HepG2 (cell line): ENCODE data around the gene ARHGEF37. TPM values are rescaled to one million over a fixed set of nuclear protein-coding genes. Genes with fewer than 3 reads are reported as not detected.

Source experiments
- ATAC-seq: fragments of 200-7000 bp; cut with Tn5 transposase; 3 replicates; pipeline ENCODE4 v1.9.1; 2020; ENCODE audit warnings: mild to moderate bottlenecking, moderate library complexity
- BruUV-seq: library from RNA; stranded (reverse); fragments of 400-500 nt; replicated peaks from 2 replicates; lab custom pipeline; 2021; lab: Mats Ljungman, UMichigan
- CTCF ChIA-PET: fragments of 300-600 bp; formaldehyde crosslinking; extraction: SDS; loops from one replicate; lab custom pipeline; 2021; ENCODE audit warnings: low total read pairs, inconsistent platforms, low intra/inter-chr PET ratio; lab: Yijun Ruan, JAX
- POLR2A ChIA-PET: fragments of 350-600 bp; sonication (Branson Sonifier 250); formaldehyde crosslinking; loops from one replicate; lab custom pipeline; 2020; ENCODE audit warnings: antibody characterized with exemption, inconsistent platforms; lab: Yijun Ruan, JAX
- DNase-seq: peaks from one replicate; pipeline ENCODE4 v3.0.0-alpha.2; 2015; ENCODE audit warnings: low spot score
- FAIRE-seq: peaks from 3 replicates; lab custom pipeline; 2011; peaks lifted over from hg19 to GRCh38; lab: Jason Lieb, UNC
- H2AFZ ChIP-seq: one replicate; pipeline ENCODE4 v1.6.1; 2011; ENCODE audit warnings: low read length, inconsistent platforms
- H3K27ac ChIP-seq: fragments of 300-600 bp; 3 replicates; pipeline ENCODE4 v1.8.0; 2011; ENCODE audit warnings: mixed run types, mild to moderate bottlenecking, mixed read lengths, low read length, inconsistent platforms; ENCODE audit not compliant: insufficient read depth; ENCODE audit errors: extremely low read length
- H3K27me3 ChIP-seq, 2 experiments: fragments of 200-600 bp in 1 of 2; 2 replicates in 1 of 2; 3 replicates in 1 of 2; pipeline versions ENCODE4 v1.6.0 to v1.8.0; 2011; ENCODE audit warnings: low read length in 2 of 2, mild to moderate bottlenecking in 2 of 2, moderate library complexity in 2 of 2, inconsistent platforms in 1 of 2; ENCODE audit not compliant: insufficient read depth in 2 of 2, control insufficient read depth in 1 of 2
- H3K36me3 ChIP-seq, 2 experiments: fragments of 200-600 bp in 1 of 2; replicated peaks in 1 of 2; 2 replicates in 1 of 2; 3 replicates in 1 of 2; pipeline versions ENCODE4 v1.5.1 to v1.8.0; 2011; ENCODE audit warnings: low read length in 2 of 2, inconsistent platforms in 1 of 2; ENCODE audit not compliant: insufficient read depth in 2 of 2, control insufficient read depth in 1 of 2
- H3K4me1 ChIP-seq: 2 replicates; pipeline ENCODE4 v1.5.1; 2012; ENCODE audit warnings: low read length, inconsistent platforms; ENCODE audit not compliant: insufficient read depth
- H3K4me2 ChIP-seq: 2 replicates; pipeline ENCODE4 v1.6.0; 2011; ENCODE audit warnings: low read depth, low read length, inconsistent platforms
- H3K4me3 ChIP-seq, 3 experiments: fragments of 200-600 bp in 1 of 3; sonication (generic), shearing (Covaris generic) in 1 of 3; replicated peaks in 1 of 3; 2 replicates each; pipeline ENCODE4 v1.5.1; 2011 to 2016; ENCODE audit warnings: low read length in 3 of 3, inconsistent platforms in 2 of 3, low read depth in 2 of 3, mild to moderate bottlenecking in 2 of 3, control low read depth in 1 of 3, mixed read lengths in 1 of 3; ENCODE audit not compliant: insufficient read depth in 1 of 3
- H3K79me2 ChIP-seq: one replicate; pipeline ENCODE4 v1.6.1; 2011; ENCODE audit warnings: low read length, inconsistent platforms; ENCODE audit not compliant: insufficient read depth
- H3K9ac ChIP-seq: 2 replicates; pipeline ENCODE4 v1.6.0; 2011; ENCODE audit warnings: mild to moderate bottlenecking, low read depth, low read length, inconsistent platforms; ENCODE audit not compliant: insufficient read depth
- H3K9me3 ChIP-seq: 2 replicates; pipeline ENCODE4 v1.5.1; 2012; ENCODE audit warnings: mild to moderate bottlenecking, low read length
- H4K20me1 ChIP-seq: 2 replicates; pipeline ENCODE4 v1.6.0; 2011; ENCODE audit warnings: inconsistent platforms, mild to moderate bottlenecking, low read length, moderate library complexity; ENCODE audit not compliant: insufficient read depth
- ARNT ChIP-seq: fragments of 450-650 bp; IDR thresholded peaks from 2 replicates; pipeline ENCODE4 v1.6.1; 2017
- ATM ChIP-seq: fragments of 450-650 bp; IDR thresholded peaks from 2 replicates; pipeline ENCODE4 v1.7.1; 2017; ENCODE audit warnings: mild to moderate bottlenecking, borderline replicate concordance
- DNMT1 ChIP-seq: sonication (generic); formaldehyde crosslinking; IDR thresholded peaks from 2 replicates; pipeline ENCODE4 v1.5.1; 2020; ENCODE audit warnings: mild to moderate bottlenecking, missing genetic modification reagents
- ELF1 ChIP-seq: sonication (generic); formaldehyde crosslinking; IDR thresholded peaks from 2 replicates; pipeline ENCODE4 v1.4.0; 2020; ENCODE audit warnings: missing genetic modification reagents
- MTA1 ChIP-seq: sonication (generic); formaldehyde crosslinking; IDR thresholded peaks from 2 replicates; pipeline ENCODE4 v1.4.0; 2020; ENCODE audit warnings: missing genetic modification reagents, mild to moderate bottlenecking, borderline replicate concordance
- NR2F1 ChIP-seq, 2 experiments: fragments of 450-650 bp in 1 of 2; formaldehyde crosslinking in 1 of 2; IDR thresholded peaks; 2 replicates each; pipeline versions ENCODE4 v1.5.0 to v1.6.1; 2016 to 2020; ENCODE audit warnings: mild to moderate bottlenecking in 1 of 2, missing compliant biosample characterization in 1 of 2, missing genetic modification reagents in 1 of 2, moderate library complexity in 1 of 2
- STAT5B ChIP-seq: sonication (generic); formaldehyde crosslinking; IDR thresholded peaks from 2 replicates; pipeline ENCODE4 v1.4.0; 2020; ENCODE audit warnings: missing genetic modification reagents
- TCF12 ChIP-seq, 2 experiments: fragments of 450-650 bp in 1 of 2; sonication (generic) in 1 of 2; formaldehyde crosslinking in 1 of 2; IDR thresholded peaks; 2 replicates each; pipeline versions ENCODE4 v1.6.1 to v1.8.0; 2017 to 2022; ENCODE audit warnings: antibody characterized with exemption in 1 of 2, mild to moderate bottlenecking in 1 of 2, missing genetic modification reagents in 1 of 2, moderate library complexity in 1 of 2
- ZEB1 ChIP-seq: IDR thresholded peaks from 2 replicates; pipeline ENCODE4 v1.6.1; 2012; ENCODE audit warnings: mild to moderate bottlenecking, low read depth, inconsistent platforms; ENCODE audit not compliant: insufficient replicate concordance
- ZFP36L1 ChIP-seq: sonication (generic); formaldehyde crosslinking; IDR thresholded peaks from 2 replicates; pipeline ENCODE4 v1.8.0; 2022; ENCODE audit warnings: mild to moderate bottlenecking, missing genetic modification reagents, moderate library complexity
- ZNF598 ChIP-seq: sonication (generic); formaldehyde crosslinking; IDR thresholded peaks from 2 replicates; pipeline ENCODE4 v1.5.1; 2020; ENCODE audit warnings: mild to moderate bottlenecking, missing genetic modification reagents, borderline replicate concordance
- ZNF709 ChIP-seq: sonication (generic); formaldehyde crosslinking; IDR thresholded peaks from 2 replicates; pipeline ENCODE4 v1.5.0; 2020; ENCODE audit warnings: mild to moderate bottlenecking, missing genetic modification reagents
- ZNF710 ChIP-seq: sonication (generic); formaldehyde crosslinking; IDR thresholded peaks from 2 replicates; pipeline ENCODE4 v1.5.0; 2020; ENCODE audit warnings: mild to moderate bottlenecking, missing genetic modification reagents, borderline replicate concordance
- ZNF746 ChIP-seq: sonication (generic); formaldehyde crosslinking; IDR thresholded peaks from 2 replicates; pipeline ENCODE4 v1.8.0; 2022; ENCODE audit warnings: mild to moderate bottlenecking, missing genetic modification reagents
- WGBS: methylation state at CpG from one replicate; pipeline ENCODE4 v1.1.6; 2017; ENCODE audit warnings: low lambda C conversion rate; 5-methylcytosine and 5-hydroxymethylcytosine counted together
- in situ Hi-C: cut with HindIII; loops from 2 replicates; pipeline ENCODE4 v1.10.0; 2017; ENCODE audit warnings: low pct_unique_long_range_greater_than_20kb; ENCODE audit not compliant: extremely low pct_ligation_motif_present
- intact Hi-C: fragments of 100-400 bp; cut with micrococcal nuclease; formaldehyde crosslinking; loops from one replicate; pipeline ENCODE4 v1.10.0; 2022; ENCODE audit not compliant: unreplicated experiment
- polyA plus RNA-seq, 8 experiments: library from polyadenylated mRNA; depleted of rRNA in 3 of 8; stranded (reverse) in 7 of 8; unstranded in 1 of 8; fragments of >200 nt; fragmentation: Illumina TruSeq in 4 of 8; extraction: Trizol in 4 of 8; gene quantifications; 2 replicates each; pipeline versions ENCODE4 v1.2.1 to v1.2.3, GENCODE V29; 2011 to 2016; ENCODE audit warnings: low read depth in 4 of 8, missing spikeins in 1 of 8, mixed read lengths in 1 of 8; ENCODE audit not compliant: insufficient read depth in 1 of 8
- total RNA-seq, 5 experiments: library from RNA; depleted of rRNA; stranded (reverse); fragments of >200 nt; fragmentation: Illumina TruSeq; extraction: Trizol; gene quantifications; 2 replicates each; pipeline ENCODE4 v1.2.3, GENCODE V29; 2016; ENCODE audit warnings: low read depth in 1 of 5

Gene ARHGEF37
- total and polyA plus RNA-seq, 2 of the 13 experiments (the other 11 are each of a cell fraction or from before 2014, with no cell fraction given): 0.18 to 0.27 TPM

GRCh38 chr5:149679876-149680809 is 98.8 kb downstream of the ARHGEF37 start (continued):
- TF ChIP-seq ATM (no peak), ARNT (no peak), ZNF598 (CRISPR knock-in tag) (no peak), STAT5B (CRISPR knock-in tag) (no peak), MTA1 (no peak), TCF12 (IDR thresholded peaks at IDR 0.05) (no peak), TCF12 (CRISPR knock-in tag; IDR thresholded peaks at IDR 0.05) (no peak), ZFP36L1 (CRISPR knock-in tag) (no peak), ZNF710 (no peak), ZNF709 (CRISPR knock-in tag) (no peak), ZEB1 (no peak)

- no peak overlapping the region for H3K4me3 ChIP-seq
- in situ Hi-C loops (no loop called here), intact Hi-C loops (no loop called here)
- no peak overlapping the region for H2AFZ ChIP-seq
- WGBS: 41% methylated on average over 2 of the region's 2 CpGs
- H3K36me3 ChIP-seq: no peaks in the 10 kb centered on the region
- ChIA-PET CTCF (no interaction called here), POLR2A (no interaction called here)
- no peaks in the 10 kb centered on the region for H3K9me3 ChIP-seq
- no peak for FAIRE-seq
- H3K4me2 ChIP-seq: no peak overlapping the region
- no peak for TF ChIP-seq DNMT1 (CRISPR knock-in tag)
- TF ChIP-seq ELF1: no peak
- TF ChIP-seq ZNF746 (CRISPR knock-in tag): no peak
- no peak for TF ChIP-seq NR2F1 (CRISPR knock-in tag; IDR thresholded peaks at IDR 0.05)
- H3K27ac ChIP-seq: no peak overlapping the region
- H3K9ac ChIP-seq: no peak overlapping the region
- H3K27me3 ChIP-seq: no peaks in the 10 kb centered on the region
- BruUV-seq: no TSS peak
- no peak for DNase-seq
- H3K4me1 ChIP-seq: no peaks in the 10 kb centered on the region
- H3K79me2 ChIP-seq: no peaks in the 10 kb centered on the region
- no peaks in the 10 kb centered on the region for H4K20me1 ChIP-seq
- ATAC-seq: no peak
These were observed 99.5 kb downstream of the ARHGEF37 start for GRCh38 chr5:149680810-149681221.
